ENCODE measurements around the gene MUC2. TPM values are rescaled to one million over a fixed set of nuclear protein-coding genes. Genes with fewer than 3 reads are reported as not detected.

Gene MUC2
- total RNA-seq, 1 donor from 2014 or later = 2.7 TPM

- no peaks in the 10 kb centered on the region for H3K27me3 Mint-ChIP-seq
- H3K27ac Mint-ChIP-seq = no peak overlapping the region
- H3K9me3 Mint-ChIP-seq = no peaks in the 10 kb centered on the region
- no peaks in the 10 kb centered on the region for H3K4me1 Mint-ChIP-seq (ENCODE audit: unreplicated experiment)
- H3K36me3 Mint-ChIP-seq = no peaks in the 10 kb centered on the region
- DNase-seq (ENCODE audit: extremely low spot score, unreplicated experiment) = no peak
- no peak for TF ChIP-seq CTCF (conservative IDR thresholded peaks at IDR 0.05)
- no peak overlapping the region for H3K4me3 Mint-ChIP-seq
These were observed 34.6 kb downstream of the MUC2 start for GRCh38 chr11:1109101-1109917.

DNA sequence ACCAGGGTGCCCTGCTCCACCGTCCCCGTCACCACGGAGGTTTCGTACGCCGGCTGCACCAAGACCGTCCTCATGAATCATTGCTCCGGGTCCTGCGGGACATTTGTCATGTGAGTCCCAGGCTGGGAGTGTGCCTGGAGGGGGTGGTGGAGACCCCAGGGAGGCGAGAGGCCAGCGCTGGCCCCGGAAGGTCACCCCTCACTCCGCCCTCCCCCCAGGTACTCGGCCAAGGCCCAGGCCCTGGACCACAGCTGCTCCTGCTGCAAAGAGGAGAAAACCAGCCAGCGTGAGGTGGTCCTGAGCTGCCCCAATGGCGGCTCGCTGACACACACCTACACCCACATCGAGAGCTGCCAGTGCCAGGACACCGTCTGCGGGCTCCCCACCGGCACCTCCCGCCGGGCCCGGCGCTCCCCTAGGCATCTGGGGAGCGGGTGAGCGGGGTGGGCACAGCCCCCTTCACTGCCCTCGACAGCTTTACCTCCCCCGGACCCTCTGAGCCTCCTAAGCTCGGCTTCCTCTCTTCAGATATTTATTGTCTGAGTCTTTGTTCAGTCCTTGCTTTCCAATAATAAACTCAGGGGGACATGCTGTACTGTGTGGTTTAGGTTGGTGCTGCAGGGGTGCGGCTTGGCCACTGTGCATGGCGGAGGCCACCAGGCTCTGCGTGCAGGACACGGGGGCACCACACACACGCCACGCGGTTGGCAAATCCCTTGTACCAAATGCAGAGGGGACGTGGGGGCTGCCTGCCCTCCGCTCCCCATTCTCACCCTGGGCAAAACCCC lies 35.4 kb downstream of the MUC2 start:
- Mint-ChIP-seq H3K27ac (no peak overlapping the region), H3K9me3 (no peaks in the 10 kb centered on the region), H3K4me3 (no peak overlapping the region), H3K27me3 (peaks cover 6% of the 10 kb centered on the region), H3K4me1 (ENCODE audit: unreplicated experiment) (no peaks in the 10 kb centered on the region), H3K36me3 (no peaks in the 10 kb centered on the region)
- DNase-seq (ENCODE audit: extremely low spot score, unreplicated experiment) = no peak
- no peak for TF ChIP-seq CTCF (conservative IDR thresholded peaks at IDR 0.05)

GRCh38 chr11:1111545-1112212 lies 37.0 kb downstream of the MUC2 start:
- Mint-ChIP-seq H3K36me3 (no peaks in the 10 kb centered on the region), H3K27me3 (peaks cover 13% of the 10 kb centered on the region), H3K4me1 (ENCODE audit: unreplicated experiment) (no peaks in the 10 kb centered on the region), H3K27ac (no peak overlapping the region), H3K9me3 (no peaks in the 10 kb centered on the region), H3K4me3 (no peak overlapping the region)
- DNase-seq (ENCODE audit: extremely low spot score, unreplicated experiment) = no peak
- TF ChIP-seq CTCF (conservative IDR thresholded peaks at IDR 0.05) = no peak

DNA sequence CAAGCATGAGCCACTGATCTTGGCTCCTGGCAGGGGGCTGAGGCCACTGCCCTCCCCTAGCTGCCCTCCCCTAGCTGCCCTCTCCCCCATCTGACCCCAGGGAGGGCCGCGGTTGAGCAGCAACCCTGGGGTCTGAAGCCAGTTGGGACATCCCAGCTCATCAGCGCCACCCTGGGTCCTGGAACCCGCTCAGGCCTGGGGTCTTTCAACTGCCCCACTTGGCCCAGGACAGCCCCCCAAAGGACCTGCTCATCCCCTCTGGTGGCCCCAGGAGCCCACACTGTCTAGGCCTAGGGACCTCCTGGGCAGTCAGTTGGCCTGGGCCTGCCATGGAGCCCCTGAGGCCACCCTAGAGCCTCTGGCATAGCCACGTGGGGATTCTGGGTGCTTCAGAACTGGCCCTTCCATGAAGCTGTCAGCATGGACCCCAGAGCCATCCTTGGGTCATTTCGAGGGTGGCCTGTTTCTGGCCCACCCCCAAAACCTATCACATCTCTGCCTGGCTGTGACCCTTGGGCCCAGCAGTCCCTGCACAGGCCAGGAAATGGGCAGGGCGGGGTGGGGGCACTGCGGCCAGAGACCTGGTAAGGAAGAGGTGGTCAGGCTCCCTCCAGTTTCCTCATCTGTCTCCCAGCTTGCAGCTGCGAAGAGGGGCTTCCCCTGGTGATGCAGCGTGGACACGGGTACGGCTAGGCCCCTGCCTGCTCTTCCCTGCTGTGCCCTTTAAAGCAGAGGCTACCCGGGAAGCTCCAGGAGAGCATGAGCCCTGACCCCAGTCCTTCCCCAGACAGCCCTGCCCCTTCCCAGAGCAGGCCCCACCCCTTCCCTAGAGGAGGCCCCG lies 37.9 kb downstream of the MUC2 start:
- no peak for DNase-seq (ENCODE audit: extremely low spot score, unreplicated experiment)
- H3K9me3 Mint-ChIP-seq = no peaks in the 10 kb centered on the region
- H3K27ac Mint-ChIP-seq = no peak overlapping the region
- no peaks in the 10 kb centered on the region for H3K36me3 Mint-ChIP-seq
- no peaks in the 10 kb centered on the region for H3K4me1 Mint-ChIP-seq (ENCODE audit: unreplicated experiment)
- no peak for TF ChIP-seq CTCF (conservative IDR thresholded peaks at IDR 0.05)
- peaks cover 13% of the 10 kb centered on the region for H3K27me3 Mint-ChIP-seq
- no peak overlapping the region for H3K4me3 Mint-ChIP-seq

Measured in type B pancreatic cell (in vitro differentiated cells).